ENCODE data around the gene SZT2. TPM values are rescaled to one million over a fixed set of nuclear protein-coding genes. Genes with fewer than 3 reads are reported as not detected.

SZT2 gene
- total RNA-seq, 1 experiment from 2014 or later, result 31.3 TPM

GRCh38 chr1:43445606-43446387 lies 56.1 kb downstream of the SZT2 start:
- H3K36me3 ChIP-seq (ENCODE audit: insufficient read depth, low read length), result 0 out of 2 replicates have a peak, but pooled peaks cover 9% of the 10 kb centered on the region
- no peak for DNase-seq
- H3K4me1 ChIP-seq (ENCODE audit: low read length), result no peaks in the 10 kb centered on the region
- H3K79me2 ChIP-seq (ENCODE audit: low read length), result no peaks in the 10 kb centered on the region
- H3K9me3 ChIP-seq (ENCODE audit: low read length), result no peaks in the 10 kb centered on the region
- H4K20me1 ChIP-seq (ENCODE audit: insufficient read depth, low read depth, low read length), result no peaks in the 10 kb centered on the region
- H3K27ac ChIP-seq (ENCODE audit: low read length), result no peak overlapping the region
- H3K9ac ChIP-seq (ENCODE audit: low read length), result no peak overlapping the region
- no peaks in the 10 kb centered on the region for H3K9me2 ChIP-seq (replicated peaks; ENCODE audit: insufficient read depth, low read length)
- H3K4me3 ChIP-seq (ENCODE audit: low read length), result no peak overlapping the region
- H3K27me3 ChIP-seq (ENCODE audit: low read length), result no peaks in the 10 kb centered on the region
- no peak overlapping the region for H3K4me2 ChIP-seq (ENCODE audit: low read depth, low read length, poor library complexity, severe bottlenecking)
- H2AFZ ChIP-seq (ENCODE audit: low read length), result no peak overlapping the region

DNA sequence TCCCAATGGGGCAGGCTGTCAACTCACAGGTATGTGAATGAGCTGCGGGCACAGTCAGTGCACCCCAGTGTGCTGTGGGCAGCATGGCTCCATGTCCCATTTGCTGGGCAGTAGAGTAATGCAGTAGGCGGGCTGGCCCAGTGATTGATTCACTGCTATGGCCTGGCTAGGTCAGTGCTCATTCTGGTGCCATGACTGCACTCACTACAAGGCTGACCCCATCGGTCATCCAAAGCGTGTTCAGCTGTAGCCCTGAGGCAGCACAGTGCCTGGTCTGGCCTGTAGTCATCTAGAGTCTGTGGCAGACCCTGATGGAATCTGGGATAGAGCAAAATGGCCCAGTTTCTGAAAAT lies 56.7 kb downstream of the SZT2 start:
- DNase-seq, result no peak
- H3K9ac ChIP-seq (ENCODE audit: low read length), result no peak overlapping the region

DNA sequence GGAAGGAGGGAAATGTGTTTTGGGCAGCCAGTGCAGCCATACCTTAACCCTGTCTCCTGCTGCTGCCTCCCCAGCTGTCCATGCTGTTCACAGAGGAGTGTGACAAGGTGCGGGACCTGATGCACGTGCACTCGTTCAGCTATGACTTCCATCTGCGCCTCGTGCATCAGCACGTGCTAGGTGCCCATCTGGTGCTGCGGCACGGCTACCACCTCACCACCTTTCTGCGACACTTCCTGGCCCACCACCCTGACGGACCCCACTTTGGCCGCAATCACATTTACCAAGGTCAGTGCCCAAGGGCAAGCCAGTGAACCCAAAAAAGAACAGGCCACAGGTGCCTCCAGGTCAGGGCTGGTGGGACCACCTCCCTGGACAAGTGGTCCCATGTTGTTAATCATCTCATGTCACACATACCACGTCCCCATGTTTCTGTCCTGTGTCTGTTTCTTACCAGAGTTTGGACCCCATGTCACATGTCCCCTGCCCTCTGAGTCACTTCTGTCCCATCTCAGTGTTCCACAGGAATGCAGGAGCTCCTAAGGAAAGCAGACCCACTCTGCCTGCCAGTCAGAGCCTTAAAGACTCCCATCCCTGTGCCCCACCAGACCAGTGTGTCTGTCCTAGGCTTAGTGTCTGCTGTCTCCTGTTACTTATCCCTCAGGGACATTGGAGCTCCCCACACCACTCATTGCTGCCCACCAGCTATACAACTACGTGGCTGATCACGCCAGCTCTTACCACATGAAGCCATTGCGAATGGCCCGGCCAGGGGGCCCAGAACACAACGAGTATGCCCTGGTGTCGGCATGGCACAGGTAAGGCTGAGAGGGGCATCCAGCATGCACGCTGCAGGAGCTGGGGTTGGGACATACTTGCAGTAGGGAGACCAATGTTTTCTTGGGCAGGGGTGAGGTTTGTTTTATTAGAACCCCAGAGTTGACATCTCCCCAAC lies 57.5 kb downstream of the SZT2 start:
- Histone ChIP-seq H3K9me3 (ENCODE audit: low read length) (no peaks in the 10 kb centered on the region), H3K9ac (ENCODE audit: low read length) (no peak overlapping the region), H3K27me3 (ENCODE audit: low read length) (no peaks in the 10 kb centered on the region), H3K4me3 (ENCODE audit: low read length) (no peak overlapping the region), H4K20me1 (ENCODE audit: insufficient read depth, low read depth, low read length) (no peaks in the 10 kb centered on the region), H2AFZ (ENCODE audit: low read length) (no peak overlapping the region), H3K4me2 (ENCODE audit: low read depth, low read length, poor library complexity, severe bottlenecking) (no peak overlapping the region), H3K79me2 (ENCODE audit: low read length) (no peaks in the 10 kb centered on the region), H3K9me2 (replicated peaks; ENCODE audit: insufficient read depth, low read length) (no peaks in the 10 kb centered on the region), H3K27ac (ENCODE audit: low read length) (no peak overlapping the region), H3K4me1 (ENCODE audit: low read length) (no peaks in the 10 kb centered on the region), H3K36me3 (ENCODE audit: insufficient read depth, low read length) (0 out of 2 replicates have a peak, but pooled peaks cover 9% of the 10 kb centered on the region)
- no peak for DNase-seq

More for the DNA sequence above, 56.7 kb downstream of the SZT2 start:
- Histone ChIP-seq H3K4me2 (ENCODE audit: low read depth, low read length, poor library complexity, severe bottlenecking) (no peak overlapping the region), H3K79me2 (ENCODE audit: low read length) (no peaks in the 10 kb centered on the region), H3K27me3 (ENCODE audit: low read length) (no peaks in the 10 kb centered on the region), H4K20me1 (ENCODE audit: insufficient read depth, low read depth, low read length) (no peaks in the 10 kb centered on the region), H3K36me3 (ENCODE audit: insufficient read depth, low read length) (0 out of 2 replicates have a peak, but pooled peaks cover 9% of the 10 kb centered on the region), H3K9me2 (replicated peaks; ENCODE audit: insufficient read depth, low read length) (no peaks in the 10 kb centered on the region), H3K9me3 (ENCODE audit: low read length) (no peaks in the 10 kb centered on the region), H3K4me3 (ENCODE audit: low read length) (no peak overlapping the region), H3K27ac (ENCODE audit: low read length) (no peak overlapping the region), H2AFZ (ENCODE audit: low read length) (no peak overlapping the region), H3K4me1 (ENCODE audit: low read length) (no peaks in the 10 kb centered on the region)

DNA sequence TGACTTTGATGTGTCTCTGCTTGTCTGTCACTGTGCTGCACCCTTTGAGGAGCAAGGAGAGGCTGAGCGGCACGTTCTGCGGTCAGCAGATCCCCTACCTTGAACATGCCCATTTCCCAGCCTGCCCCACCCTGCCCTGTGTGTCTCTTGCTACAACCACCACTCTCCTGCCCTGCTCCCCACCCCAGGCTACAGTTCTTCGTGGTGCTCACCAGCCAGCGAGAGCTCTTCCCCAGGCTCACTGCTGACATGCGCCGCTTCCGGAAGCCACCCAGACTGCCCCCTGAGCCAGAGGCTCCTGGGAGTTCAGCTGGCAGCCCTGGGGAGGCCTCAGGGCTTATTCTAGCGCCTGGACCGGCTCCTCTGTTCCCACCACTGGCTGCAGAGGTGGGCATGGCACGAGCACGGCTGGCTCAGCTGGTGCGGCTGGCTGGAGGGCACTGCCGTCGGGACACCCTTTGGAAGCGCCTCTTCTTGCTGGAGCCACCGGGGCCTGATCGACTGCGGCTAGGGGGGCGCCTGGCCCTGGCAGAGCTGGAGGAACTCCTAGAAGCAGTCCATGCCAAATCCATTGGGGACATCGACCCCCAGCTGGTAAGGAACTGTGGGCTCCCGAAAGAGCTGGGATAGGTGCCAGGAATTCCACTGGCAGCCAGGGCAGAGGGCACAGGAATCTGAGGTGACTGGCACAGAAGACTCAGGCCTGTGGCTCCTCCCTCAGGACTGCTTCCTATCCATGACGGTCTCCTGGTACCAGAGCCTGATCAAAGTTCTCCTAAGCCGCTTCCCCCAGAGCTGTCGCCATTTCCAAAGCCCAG lies 58.4 kb downstream of the SZT2 start:
- Histone ChIP-seq H3K4me3 (ENCODE audit: low read length) (no peak overlapping the region), H3K9me2 (replicated peaks; ENCODE audit: insufficient read depth, low read length) (no peaks in the 10 kb centered on the region), H3K79me2 (ENCODE audit: low read length) (no peaks in the 10 kb centered on the region), H3K36me3 (ENCODE audit: insufficient read depth, low read length) (0 out of 2 replicates have a peak, but pooled peaks cover 9% of the 10 kb centered on the region), H2AFZ (ENCODE audit: low read length) (no peak overlapping the region), H4K20me1 (ENCODE audit: insufficient read depth, low read depth, low read length) (no peaks in the 10 kb centered on the region), H3K27me3 (ENCODE audit: low read length) (no peaks in the 10 kb centered on the region), H3K27ac (ENCODE audit: low read length) (no peak overlapping the region), H3K4me1 (ENCODE audit: low read length) (no peaks in the 10 kb centered on the region), H3K4me2 (ENCODE audit: low read depth, low read length, poor library complexity, severe bottlenecking) (no peak overlapping the region), H3K9me3 (ENCODE audit: low read length) (no peaks in the 10 kb centered on the region), H3K9ac (ENCODE audit: low read length) (no peak overlapping the region)
- DNase-seq, result no peak

DNA sequence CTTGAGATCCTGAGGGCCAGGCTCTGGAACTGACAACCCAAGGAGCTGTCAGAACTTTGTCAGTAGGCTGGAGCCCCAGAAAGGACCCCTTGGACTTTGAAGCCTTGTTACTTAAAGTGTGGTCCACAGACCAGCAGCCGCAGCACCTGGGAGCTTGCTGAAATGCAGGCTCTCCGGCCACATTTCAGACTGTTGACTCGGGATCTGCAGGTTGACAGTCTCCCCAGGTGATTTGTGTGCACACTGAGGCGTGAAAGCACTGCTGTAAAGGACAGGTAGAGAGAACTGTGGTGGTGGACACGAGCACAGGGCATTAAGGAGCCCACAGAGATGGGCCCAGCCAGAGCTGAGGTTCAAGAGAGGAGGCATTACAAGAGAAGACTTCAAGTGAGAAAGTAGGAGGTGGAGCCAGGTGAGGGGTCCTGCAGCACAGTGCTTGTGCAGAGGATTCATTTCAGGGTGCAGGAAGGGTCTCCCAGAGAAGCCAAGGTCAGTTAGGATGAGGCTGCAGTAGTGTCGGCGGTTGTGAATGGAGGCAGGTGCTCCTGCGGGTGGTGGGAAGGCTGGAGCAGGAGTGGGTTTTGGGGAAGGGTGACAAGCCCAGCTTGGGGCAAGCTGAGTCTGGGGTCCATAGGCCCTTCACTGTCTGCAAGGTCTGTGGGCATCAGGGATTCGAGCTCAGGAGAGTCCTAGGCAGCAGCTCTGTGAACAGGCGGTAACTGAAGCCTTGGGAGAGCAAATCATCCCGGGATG lies 59.4 kb downstream of the SZT2 start:
- Histone ChIP-seq H4K20me1 (ENCODE audit: insufficient read depth, low read depth, low read length) (no peaks in the 10 kb centered on the region), H3K27ac (ENCODE audit: low read length) (no peak overlapping the region), H3K27me3 (ENCODE audit: low read length) (no peaks in the 10 kb centered on the region), H3K4me3 (ENCODE audit: low read length) (no peak overlapping the region), H3K9me2 (replicated peaks; ENCODE audit: insufficient read depth, low read length) (no peaks in the 10 kb centered on the region), H3K9me3 (ENCODE audit: low read length) (no peaks in the 10 kb centered on the region), H3K4me2 (ENCODE audit: low read depth, low read length, poor library complexity, severe bottlenecking) (no peak overlapping the region), H3K4me1 (ENCODE audit: low read length) (no peaks in the 10 kb centered on the region), H3K9ac (ENCODE audit: low read length) (no peak overlapping the region), H2AFZ (ENCODE audit: low read length) (no peak overlapping the region), H3K36me3 (ENCODE audit: insufficient read depth, low read length) (0 out of 2 replicates have a peak, but pooled peaks cover 6% of the 10 kb centered on the region), H3K79me2 (ENCODE audit: low read length) (no peaks in the 10 kb centered on the region)
- DNase-seq, result no peak

DNA sequence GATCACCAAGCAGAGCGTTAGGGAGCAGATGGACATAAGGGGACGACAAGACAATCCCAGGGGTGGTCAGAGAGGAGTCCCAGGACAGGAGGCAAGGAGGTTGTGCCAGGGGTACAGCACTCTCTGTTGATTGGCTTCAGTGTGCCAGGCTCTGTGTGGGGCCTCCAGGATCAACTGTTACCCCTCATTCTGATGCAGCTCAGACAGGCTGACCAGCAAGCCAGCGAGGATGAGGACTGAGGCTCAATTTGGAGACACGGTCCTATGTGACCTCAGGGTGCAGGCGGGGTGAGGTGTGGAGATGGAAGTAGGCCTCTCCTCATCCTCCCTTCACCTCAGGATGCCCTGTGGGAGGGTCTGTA lies 60.0 kb downstream of the SZT2 start:
- no peaks in the 10 kb centered on the region for H3K9me2 ChIP-seq (replicated peaks; ENCODE audit: insufficient read depth, low read length)
- 0 out of 2 replicates have a peak, but pooled peaks cover 6% of the 10 kb centered on the region for H3K36me3 ChIP-seq (ENCODE audit: insufficient read depth, low read length)
- H3K9ac ChIP-seq (ENCODE audit: low read length), result no peak overlapping the region
- H3K4me2 ChIP-seq (ENCODE audit: low read depth, low read length, poor library complexity, severe bottlenecking), result no peak overlapping the region
- no peak overlapping the region for H3K4me3 ChIP-seq (ENCODE audit: low read length)
- H3K4me1 ChIP-seq (ENCODE audit: low read length), result no peaks in the 10 kb centered on the region
- H4K20me1 ChIP-seq (ENCODE audit: insufficient read depth, low read depth, low read length), result no peaks in the 10 kb centered on the region
- no peaks in the 10 kb centered on the region for H3K9me3 ChIP-seq (ENCODE audit: low read length)
- no peaks in the 10 kb centered on the region for H3K27me3 ChIP-seq (ENCODE audit: low read length)
- DNase-seq, result no peak
- no peaks in the 10 kb centered on the region for H3K79me2 ChIP-seq (ENCODE audit: low read length)
- no peak overlapping the region for H2AFZ ChIP-seq (ENCODE audit: low read length)
- no peak overlapping the region for H3K27ac ChIP-seq (ENCODE audit: low read length)

- Histone ChIP-seq H3K4me2 (ENCODE audit: low read depth, low read length, poor library complexity, severe bottlenecking) (no peak overlapping the region), H3K4me3 (ENCODE audit: low read length) (no peak overlapping the region), H3K4me1 (ENCODE audit: low read length) (no peaks in the 10 kb centered on the region), H3K27ac (ENCODE audit: low read length) (no peak overlapping the region), H4K20me1 (ENCODE audit: insufficient read depth, low read depth, low read length) (no peaks in the 10 kb centered on the region), H2AFZ (ENCODE audit: low read length) (no peak overlapping the region), H3K9ac (ENCODE audit: low read length) (no peak overlapping the region), H3K36me3 (ENCODE audit: insufficient read depth, low read length) (0 out of 2 replicates have a peak, but pooled peaks cover 6% of the 10 kb centered on the region), H3K27me3 (ENCODE audit: low read length) (no peaks in the 10 kb centered on the region), H3K9me2 (replicated peaks; ENCODE audit: insufficient read depth, low read length) (no peaks in the 10 kb centered on the region), H3K9me3 (ENCODE audit: low read length) (no peaks in the 10 kb centered on the region), H3K79me2 (ENCODE audit: low read length) (no peaks in the 10 kb centered on the region)
- no peak for DNase-seq
These were observed 60.7 kb downstream of the SZT2 start for GRCh38 chr1:43450251-43450941.
